ENCODE data around the gene NBAS.

DNA sequence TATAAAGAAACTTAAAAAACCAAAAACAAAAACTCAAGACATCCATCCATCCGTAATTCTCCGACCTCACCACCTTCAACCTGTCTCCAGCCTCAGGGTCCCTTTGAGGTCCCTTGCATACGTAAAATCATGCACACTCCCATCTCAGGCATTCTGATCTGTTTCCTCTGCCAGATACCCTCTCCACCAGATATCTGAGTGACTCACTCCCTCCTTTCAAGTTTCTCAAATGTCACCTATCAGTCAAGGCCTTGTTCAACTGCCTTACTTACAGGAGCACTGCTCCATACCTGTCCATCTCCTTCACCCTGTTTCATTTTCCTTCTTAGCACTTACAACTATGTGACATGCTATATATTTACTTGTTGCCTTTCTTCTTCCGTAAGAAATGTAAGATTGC, 369.3 kb downstream of the NBAS start:
- TF ChIP-seq CTCF (IDR thresholded peaks at IDR 0.05) (no peak), POLR2A (IDR thresholded peaks at IDR 0.05) (no peak)

Data from esophagus squamous epithelium (tissue), 4 donors.